GM12864 (cell line): ENCODE data around the gene POMZP3.
A peak's percentile ranks its signal among the peaks of the same experiment; 100 is the strongest.
"Not testable (repeated sequence)": the region's sequence is repeated elsewhere in the genome, so short reads cannot be mapped to it uniquely, and the experiment has no call there.

Experiments
- DNase-seq: peaks from one replicate; pipeline ENCODE4 v3.0.0-alpha.2; 2011; ENCODE audit warnings: low read depth
- H3K4me3 ChIP-seq: 2 replicates; pipeline ENCODE4 v1.5.1; 2011; ENCODE audit warnings: mild to moderate bottlenecking, low read depth, low read length, control low read depth

The POMZP3 gene

GRCh38 chr7:76592694-76593093, 34.4 kb downstream of the POMZP3 start:
- H3K4me3 ChIP-seq, DNase-seq: not testable (repeated sequence)

GRCh38 chr7:76591602-76592304, 35.3 kb downstream of the POMZP3 start:
- not testable (repeated sequence) for H3K4me3 ChIP-seq
- peak; percentile 19 for DNase-seq

GRCh38 chr7:76591033-76591432, 36.0 kb downstream of the POMZP3 start:
- H3K4me3 ChIP-seq, DNase-seq: not testable (repeated sequence)

GRCh38 chr7:76588586-76588985, 38.5 kb downstream of the POMZP3 start:
- H3K4me3 ChIP-seq, DNase-seq: not testable (repeated sequence)

GRCh38 chr7:76586585-76587315, 40.3 kb downstream of the POMZP3 start:
- H3K4me3 ChIP-seq, DNase-seq: not testable (repeated sequence)

GRCh38 chr7:76583636-76584281, 43.3 kb downstream of the POMZP3 start:
- DNase-seq, H3K4me3 ChIP-seq: not testable (repeated sequence)

- H3K4me3 ChIP-seq, DNase-seq: not testable (repeated sequence)
These were observed 44.0 kb downstream of the POMZP3 start for GRCh38 chr7:76582848-76583631.

GRCh38 chr7:76575919-76576655, 51.0 kb downstream of the POMZP3 start:
- not testable (repeated sequence) for H3K4me3 ChIP-seq, DNase-seq

- not testable (repeated sequence) for DNase-seq, H3K4me3 ChIP-seq
These were observed 51.6 kb downstream of the POMZP3 start for GRCh38 chr7:76575431-76575830.

- not testable (repeated sequence) for H3K4me3 ChIP-seq, DNase-seq
These were observed 54.8 kb downstream of the POMZP3 start for GRCh38 chr7:76572296-76572695.

- H3K4me3 ChIP-seq, DNase-seq: not testable (repeated sequence)
These were observed 56.7 kb downstream of the POMZP3 start for GRCh38 chr7:76570324-76570775.

- H3K4me3 ChIP-seq, DNase-seq: not testable (repeated sequence)
These were observed 58.3 kb downstream of the POMZP3 start for GRCh38 chr7:76568742-76569141.

GRCh38 chr7:76567753-76568152, 59.3 kb downstream of the POMZP3 start:
- not testable (repeated sequence) for H3K4me3 ChIP-seq, DNase-seq

GRCh38 chr7:76567311-76567710, 59.8 kb downstream of the POMZP3 start:
- not testable (repeated sequence) for H3K4me3 ChIP-seq, DNase-seq

- not testable (repeated sequence) for H3K4me3 ChIP-seq, DNase-seq
These were observed 62.1 kb downstream of the POMZP3 start for GRCh38 chr7:76565001-76565400.

- not testable (repeated sequence) for DNase-seq, H3K4me3 ChIP-seq
These were observed 65.7 kb downstream of the POMZP3 start for GRCh38 chr7:76561342-76561741.

GRCh38 chr7:76560157-76560556, 66.9 kb downstream of the POMZP3 start:
- not testable (repeated sequence) for DNase-seq, H3K4me3 ChIP-seq
